ENCODE results near the gene LCOR.
"Not testable (repeated sequence)": the region's sequence is repeated elsewhere in the genome, so short reads cannot be mapped to it uniquely, and the experiment has no call there.

The LCOR gene

DNA sequence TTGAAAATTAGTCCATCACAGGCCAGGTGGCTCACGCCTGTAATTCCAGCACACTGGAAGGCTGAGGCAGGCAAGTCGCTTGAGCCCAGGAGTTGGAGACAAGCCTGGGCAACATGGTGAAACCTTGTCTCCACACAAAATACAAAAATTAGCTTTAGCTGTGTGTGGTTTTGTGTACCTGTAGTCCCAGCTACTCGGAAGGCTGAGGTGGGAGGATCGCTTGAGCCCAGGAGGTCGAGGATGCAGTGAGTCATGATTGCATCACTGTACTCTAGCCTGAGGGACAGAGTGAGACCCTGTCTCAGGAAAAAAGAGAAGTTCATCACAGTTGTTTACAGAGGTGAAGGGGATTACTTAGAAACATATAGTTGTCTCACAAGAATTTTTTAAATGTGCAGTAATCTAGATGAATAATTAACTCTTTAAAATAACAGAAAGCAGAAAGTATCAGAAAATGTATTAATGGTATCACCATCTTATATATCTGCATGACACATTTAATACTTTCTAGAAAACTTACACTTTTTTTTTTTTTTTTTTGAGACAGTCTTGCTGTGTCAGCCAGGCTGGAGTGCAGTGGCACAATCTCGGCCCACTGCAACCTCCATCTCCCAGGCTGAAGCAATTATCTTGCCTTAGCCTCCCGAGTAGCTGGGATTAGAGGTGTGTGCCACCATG is 8.9 kb downstream of the LCOR start:
- DNase-seq = no peak

DNA sequence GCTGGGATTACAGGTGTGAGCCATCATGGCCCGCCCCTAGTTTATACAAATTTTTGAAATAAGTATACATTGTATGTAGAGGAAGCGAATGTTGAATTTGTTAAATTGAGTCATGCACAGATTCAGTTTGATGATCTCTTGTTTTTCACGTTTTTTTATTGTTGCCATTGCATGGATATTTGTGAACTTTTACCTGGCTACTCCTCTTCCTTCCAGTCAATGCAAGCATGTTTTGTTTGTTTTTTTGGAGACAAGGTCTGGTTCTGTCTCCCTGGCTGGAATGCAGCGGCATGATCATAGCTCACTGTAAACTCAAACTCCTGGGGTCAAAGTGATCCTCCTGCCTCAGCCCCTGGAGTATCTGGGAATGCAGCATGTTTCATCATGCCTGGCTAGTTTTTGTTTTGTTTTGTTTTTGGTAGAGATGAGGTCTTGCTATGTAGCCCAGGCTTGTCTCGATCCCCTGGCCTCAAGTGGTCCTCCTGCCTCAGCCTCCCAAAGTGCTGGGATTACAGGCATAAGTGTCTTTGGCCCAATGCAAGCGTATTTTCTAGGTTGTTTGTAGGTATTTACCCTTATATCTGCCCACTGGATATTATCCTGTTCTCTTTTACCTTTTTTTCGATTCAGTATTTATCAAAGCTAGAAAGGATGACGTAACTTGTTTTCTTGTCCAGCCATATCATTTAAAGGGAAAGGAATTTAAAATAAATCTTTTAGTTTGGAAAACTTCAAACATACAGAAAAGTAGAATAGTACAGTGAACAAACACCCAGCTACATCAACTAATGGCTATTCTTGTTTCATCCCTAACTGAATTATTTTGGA is 11.0 kb downstream of the LCOR start:
- no peak for DNase-seq

DNA sequence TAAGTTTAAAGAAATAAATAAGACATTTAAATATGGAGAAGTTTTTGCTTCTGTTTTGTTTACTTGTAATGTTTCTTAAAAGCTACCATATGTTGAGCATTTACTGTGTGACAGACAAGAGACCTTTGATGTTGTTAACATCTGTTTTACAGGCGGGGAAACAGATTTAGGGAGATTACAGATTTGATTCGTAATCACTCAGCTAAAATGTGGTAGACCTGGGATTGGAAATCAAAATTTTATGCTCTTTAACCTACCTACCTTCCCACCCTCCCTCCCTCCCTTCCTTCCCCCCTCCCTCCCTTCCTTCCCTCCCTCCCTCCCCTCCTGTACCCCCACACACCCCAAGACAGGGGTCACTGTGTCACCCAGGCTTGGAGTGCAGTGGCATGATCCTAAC is 11.7 kb downstream of the LCOR start:
- no peak for DNase-seq

DNA sequence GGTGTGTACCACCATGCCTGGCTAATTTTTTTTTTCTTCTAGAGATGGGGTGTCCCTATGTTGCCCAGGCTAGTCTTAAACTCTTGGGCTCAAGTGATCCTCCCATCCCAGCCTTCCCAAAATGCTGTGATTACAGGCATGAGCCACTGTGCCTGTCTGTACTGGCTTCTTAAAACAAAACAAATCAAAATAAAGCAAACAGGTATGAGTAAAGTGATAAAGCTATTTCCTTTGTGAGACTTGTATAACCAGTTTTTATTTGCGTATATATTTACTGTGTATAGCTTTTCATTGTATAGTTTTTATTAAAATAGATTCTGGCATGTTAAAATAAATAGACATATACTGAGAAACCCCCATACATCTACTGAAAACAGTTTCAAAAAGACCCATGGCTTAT is 14.3 kb downstream of the LCOR start:
- no peak for DNase-seq

DNA sequence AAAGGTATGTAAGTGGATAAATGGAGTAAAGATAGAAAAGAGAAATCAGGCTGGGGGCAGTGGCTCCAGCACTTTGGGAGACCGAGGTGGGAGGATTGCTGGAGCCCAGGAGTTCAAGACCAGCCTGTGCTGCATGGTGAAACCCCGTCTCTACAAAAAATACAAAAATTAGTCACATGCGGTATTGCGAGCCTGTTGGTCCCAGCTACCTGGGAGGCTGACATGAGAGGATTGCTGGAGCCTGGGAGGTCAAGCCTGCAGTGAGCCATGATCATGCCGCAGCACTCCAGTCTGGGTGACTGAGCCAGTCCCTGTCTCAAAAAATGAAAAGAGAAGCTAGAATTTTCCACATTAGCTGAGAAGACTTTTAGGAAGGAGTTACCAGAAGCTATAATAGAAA is 14.8 kb downstream of the LCOR start:
- no peak for DNase-seq

DNA sequence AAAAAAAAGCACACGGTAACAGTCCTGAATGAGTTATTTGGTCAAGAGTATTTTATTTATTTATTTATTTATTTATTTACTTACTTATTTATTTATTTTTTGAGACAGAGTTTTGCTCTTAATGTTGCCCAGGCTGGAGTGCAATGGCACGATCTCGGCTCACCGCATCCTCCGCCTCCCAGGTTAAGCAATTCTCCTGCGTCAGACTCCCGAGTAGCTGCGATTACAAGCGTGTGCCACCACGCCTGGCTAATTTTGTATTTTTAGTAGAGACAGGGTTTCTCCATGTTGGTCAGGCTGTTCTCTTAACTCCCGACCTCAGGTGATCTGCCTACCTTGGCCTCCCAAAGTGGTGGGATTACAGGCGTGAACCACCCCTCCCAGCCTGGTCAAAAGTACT is 15.3 kb downstream of the LCOR start:
- DNase-seq = not testable (repeated sequence)

DNA sequence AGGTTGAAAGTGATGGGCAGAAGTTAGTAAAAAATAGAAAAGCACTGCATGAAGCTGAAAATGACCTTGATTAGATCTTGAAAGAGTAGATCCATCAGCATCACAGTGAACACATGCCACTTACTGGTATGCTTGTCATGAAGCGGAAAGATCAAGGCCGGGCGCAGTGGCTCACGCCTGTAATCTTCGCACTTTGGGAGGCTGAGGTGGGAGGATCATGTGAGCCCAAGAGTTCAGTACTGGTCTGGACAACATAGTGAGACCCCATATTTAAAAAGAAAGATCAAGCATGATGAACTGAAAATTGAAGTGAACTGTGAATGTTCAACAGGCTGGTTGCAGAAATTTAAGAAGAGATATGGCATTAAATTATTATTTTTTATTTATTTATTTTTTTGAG is 18.0 kb downstream of the LCOR start:
- DNase-seq = no peak

DNA sequence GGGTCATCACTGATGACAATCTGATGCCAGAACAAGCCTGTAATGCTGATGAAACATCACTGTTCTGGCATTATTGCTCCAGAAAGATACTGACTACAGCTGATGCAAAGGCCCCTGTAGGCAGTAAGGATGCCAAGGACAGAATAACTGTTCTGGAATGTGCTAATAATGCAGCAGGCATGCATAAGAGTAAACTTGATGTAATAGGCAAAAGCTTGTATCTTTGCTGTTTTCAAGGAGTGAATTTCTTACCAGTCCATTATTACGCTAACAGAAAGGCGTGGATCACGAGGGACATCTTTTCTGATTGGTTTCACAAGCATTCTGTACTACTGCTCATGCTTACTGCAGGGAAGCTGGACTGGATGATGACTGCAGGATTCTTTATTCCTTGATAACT is 18.7 kb downstream of the LCOR start:
- DNase-seq = no peak

DNA sequence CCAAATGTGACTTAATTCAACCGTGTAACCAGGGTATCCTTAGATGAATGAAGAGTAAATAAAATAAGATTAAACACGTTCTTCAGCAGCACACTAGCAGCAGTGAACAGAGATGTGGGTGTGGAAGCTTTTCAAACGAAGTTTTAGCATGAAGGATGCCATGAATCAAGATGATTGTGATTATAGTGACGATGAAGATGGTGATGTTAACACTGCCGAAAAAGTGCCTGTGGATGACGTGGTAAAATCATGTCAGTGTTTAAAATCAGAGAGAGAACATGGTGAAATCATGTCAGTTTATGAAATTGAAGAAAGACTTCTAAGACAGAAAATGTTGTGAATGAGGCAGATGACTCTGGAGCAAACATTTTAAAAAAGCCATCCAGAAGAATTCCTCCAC is 19.2 kb downstream of the LCOR start:
- DNase-seq = no peak

DNA sequence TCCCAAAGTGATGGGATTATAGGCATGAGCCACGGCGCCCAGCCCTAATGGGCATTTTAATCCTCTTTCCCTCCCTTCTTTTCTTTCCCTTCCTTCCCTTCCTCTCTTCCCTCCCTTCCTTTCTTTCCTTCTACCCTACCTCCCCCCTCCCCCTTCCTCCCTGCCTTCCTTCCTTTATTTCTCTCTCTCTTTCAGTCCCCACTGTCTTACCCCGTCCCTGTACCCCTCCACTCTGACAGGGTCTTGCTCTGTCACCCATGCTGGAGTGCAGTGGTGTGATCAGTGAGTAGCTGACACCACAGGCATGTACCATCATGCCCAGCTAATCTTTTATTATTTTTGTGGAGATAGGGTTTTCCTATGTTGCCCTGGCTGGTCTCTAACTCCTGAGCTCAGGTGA is 24.2 kb downstream of the LCOR start:
- no peak for DNase-seq

DNA sequence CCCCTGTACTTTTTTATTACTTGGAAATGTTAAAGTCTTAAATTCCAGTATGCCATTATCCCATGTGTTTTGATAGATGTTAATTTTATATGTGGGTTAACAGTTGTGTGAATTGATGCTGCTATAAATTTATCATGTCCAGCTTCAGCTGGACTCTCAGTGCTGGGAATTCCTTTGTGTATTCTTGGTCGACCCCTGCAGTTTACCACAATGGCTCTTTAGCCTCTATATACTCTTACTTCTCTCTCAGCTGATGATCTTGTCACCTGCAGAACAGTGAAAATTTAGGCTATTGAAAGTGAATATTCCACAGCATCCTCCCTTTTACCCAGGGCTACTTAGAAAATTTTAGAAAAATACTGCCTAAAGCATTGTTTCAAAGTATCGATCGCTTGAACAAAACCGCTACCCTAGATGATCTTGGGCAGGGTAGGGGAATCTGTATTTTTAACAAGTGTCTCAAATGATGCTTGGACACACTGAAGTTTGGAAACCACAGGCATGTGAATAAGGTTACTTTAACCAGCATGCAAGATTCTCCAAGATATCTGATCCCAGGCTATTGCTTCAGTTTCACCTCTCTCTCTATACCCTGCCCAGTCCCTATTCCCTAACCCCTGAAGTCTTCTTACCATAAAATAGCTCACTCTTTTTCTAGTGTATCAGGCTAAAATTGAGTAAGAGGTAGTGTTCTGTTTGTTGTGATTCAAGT is 25.4 kb downstream of the LCOR start:
- no peak for DNase-seq

DNA sequence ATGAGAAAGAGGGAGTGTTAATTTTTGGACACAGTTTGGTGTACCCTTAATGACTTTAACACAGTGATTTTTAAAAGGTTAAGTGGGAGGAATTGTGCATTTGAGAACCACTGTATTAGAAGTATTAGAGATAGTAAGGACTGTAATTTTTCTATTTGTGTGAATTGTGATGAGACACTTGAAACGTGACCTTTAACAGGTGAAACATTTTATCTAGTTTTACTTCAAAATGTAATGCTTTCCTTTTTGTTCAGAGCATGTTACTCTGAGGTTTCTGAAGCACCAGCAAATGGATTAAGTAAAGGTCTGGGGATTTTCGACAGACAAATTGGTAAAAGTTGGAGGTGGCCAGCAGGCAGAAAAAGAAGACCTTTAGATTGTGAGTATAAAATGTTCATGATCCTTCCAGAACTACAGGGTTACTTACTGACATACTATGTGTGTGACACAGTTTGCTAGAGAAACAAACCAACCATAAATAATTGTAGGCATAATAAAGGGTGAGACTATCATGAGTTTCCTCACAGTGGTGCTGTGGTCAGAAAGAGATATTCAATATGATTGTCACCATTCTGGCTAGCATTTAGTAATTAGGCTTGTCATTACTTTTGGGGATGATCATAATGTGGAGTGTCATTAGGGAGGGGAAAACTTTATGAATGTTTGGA is 26.1 kb downstream of the LCOR start:
- no peak for DNase-seq

DNA sequence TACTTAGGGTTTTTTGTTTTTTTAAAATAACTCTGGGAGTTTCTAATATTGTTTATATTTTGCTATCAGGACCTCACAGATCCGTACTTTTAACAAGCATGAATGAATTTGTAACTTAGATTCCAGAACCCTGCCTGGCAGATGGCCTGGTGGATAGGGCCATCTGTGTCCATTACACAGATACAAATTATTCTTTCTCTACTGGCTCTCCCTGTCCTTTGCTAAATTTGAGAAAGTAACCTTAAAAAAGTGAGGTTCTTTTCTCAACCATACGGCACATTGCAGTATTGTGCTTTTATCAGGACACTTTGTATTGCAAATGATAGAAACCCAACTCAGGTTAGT is 26.6 kb downstream of the LCOR start:
- no peak for DNase-seq

DNA sequence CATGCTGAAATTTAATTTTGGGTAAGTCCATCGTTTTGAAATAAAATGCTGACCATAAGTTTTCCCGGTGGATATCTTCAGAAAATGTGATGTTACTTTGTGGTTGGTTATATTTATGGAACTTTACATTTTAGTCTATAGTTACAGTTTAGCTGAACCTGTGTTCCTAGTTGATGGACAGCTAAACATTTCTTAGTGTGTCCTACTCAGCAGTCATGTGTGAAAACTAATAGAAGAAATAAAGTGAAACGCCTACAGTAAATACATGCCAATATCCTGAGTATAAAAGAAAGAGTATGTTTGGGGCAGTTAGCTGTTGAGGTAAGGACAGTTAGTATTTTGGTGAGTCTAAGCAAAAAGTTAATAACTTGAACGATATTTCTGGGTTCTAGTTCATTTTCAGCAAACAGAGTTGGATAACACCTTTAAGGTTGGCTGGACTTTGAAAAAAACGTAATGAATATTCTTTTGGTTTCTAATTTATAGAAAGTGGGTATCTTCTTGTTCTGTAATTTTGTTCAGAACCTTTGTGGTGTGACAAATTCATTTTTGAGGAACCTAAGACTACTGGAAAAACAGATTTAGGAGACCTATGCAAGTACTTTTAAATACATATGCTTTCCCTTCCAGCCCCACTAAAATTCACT is 28.7 kb downstream of the LCOR start:
- DNase-seq = no peak

DNA sequence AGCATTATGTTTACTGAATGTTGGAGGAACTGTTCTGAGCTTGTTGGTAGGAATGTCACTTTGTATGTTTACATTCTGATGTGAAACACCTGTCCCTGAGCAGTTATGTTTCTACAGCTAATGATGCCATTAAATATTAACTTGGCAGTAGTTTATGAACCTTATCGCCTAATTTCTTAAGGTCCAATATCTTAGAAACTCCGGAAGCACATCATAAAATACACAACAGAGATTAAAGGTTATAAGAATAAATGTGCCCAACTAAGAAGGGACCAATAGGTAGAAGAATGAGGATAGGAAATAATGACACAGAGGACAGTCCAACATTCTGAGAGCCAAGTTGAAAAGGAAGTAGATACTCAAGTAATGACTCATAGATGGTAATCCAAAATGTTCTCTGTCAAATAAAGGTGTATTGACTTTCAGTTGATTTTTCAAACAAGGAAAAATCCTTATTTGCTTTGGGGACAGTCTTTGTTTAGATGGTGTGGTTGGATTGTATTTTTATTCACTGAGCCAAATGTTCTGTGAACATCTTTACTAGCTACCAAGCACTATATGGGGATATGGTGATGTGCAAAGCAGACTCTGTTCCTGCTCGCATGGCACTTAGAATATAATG is 31.9 kb downstream of the LCOR start:
- DNase-seq = no peak

DNA sequence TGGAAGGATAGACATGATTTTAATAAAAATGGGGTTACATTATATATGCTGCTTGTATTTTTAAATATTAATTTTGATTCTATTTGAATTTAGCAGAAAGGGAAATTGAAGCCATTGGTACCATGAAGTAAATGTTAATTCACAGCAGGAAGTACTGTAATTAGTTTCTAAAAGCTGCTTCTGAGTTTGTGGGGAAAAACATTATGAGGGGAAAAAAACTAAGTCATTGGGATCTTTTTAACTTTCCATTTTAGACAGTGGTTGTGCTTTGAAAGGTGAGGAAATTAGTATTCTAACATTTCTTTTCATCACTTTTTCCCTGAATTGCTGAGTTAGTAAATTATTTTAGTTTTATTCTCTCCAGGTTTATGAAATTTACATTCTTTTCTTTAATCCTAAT is 41.0 kb downstream of the LCOR start:
- no peak for DNase-seq

DNA sequence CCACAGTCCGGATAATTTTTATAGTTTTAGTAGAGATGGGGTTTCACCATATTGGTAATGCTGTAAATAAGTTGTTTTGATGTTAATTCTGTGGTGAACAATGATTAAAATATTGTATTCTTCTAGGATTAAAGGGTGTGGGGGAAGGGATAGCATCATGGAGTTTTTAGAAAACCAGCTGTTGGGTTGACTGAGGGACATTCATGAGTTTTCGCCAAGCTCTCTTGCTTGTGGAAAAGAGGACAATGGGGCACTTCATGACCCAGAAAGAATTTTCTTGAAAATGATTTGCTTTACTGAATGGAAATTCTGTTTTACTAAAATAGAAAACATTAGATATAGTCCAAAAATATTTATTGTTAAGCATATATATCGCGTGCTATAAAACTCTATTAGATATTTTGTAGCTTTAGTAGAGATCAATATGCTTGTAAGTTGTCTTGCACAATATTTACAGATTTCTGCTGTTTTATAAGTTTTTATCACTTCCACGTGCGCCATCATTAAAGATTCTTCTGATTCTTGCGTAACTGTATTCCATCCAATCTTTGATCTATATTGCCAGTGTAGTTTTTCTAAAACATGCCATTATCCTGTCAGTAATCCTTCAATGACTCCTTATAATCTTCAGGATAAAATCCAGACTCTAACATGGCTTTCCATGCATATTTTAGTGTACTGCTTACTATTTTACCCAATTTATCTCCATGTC is 41.8 kb downstream of the LCOR start:
- DNase-seq = no peak

DNA sequence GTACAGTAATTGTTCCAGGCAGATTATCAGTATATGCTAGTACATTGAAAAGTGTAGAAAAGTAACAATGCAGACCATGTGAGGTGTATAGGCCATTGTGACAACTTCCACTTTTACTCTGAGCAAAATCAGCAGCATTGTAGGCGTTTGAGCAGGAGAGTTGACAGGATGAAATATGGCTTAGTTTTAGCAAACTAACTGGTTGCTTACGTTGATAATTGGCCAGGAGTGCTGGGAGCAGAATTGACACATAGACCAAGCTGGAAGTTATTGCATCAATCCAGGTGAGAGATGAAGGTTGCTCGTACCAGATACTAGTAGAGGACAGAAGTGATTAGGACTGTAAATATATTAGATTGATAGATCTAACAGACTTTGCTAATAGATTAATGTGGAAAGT is 46.0 kb downstream of the LCOR start:
- DNase-seq = no peak

DNA sequence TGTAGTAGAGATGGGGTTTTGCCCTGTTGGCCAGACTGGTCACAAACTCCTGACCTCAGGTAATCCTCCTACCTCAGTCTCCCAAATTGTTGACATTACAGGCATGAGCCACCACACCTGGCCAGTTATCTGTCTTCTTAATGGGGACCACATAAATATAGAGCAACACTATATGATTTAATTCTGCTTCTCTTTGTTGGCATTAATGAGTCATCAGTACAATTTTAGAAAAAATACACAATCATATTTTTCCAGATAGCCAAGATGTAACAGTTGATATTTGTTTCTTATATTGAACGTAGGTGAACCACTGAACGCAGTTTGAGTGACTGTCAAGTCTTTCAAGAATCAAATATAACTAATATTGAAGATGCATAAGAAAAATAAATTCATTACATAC is 48.5 kb downstream of the LCOR start:
- DNase-seq = no peak

DNA sequence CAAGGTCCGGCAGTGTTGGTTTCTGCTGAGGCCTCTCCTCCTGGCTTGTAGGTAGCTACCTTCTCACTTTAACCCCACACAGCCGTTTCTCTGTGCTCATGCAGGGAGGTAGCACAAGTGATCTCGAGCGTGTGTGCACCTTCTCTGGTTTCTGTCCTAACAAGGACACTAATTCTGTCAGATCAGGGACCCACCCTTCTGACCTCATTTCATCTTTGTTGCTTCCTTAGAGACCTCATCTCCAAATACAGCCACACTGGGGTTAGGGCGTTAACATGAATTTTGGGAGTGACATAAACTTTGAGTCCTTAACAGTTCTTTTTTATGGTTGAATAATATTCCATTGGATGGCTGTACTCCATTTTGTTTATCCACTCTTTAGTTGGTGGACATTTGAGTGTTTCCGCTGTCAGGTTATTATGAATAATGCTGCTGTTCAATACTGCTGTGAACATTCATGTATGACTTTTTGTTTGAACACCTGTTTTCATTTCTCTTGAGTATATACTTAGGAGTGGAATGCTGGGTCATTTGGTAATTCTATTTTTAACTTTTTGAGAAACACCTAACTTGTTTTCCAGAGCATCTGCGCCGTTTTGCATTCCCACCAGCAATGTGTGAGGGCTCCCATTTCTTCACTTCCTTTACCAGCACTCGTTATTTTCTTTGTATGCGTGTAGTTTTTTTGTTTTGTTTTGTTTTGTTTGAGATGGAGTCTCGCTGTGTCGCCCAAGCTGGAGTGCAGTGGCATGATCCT is 57.5 kb downstream of the LCOR start:
- DNase-seq = no peak

DNA sequence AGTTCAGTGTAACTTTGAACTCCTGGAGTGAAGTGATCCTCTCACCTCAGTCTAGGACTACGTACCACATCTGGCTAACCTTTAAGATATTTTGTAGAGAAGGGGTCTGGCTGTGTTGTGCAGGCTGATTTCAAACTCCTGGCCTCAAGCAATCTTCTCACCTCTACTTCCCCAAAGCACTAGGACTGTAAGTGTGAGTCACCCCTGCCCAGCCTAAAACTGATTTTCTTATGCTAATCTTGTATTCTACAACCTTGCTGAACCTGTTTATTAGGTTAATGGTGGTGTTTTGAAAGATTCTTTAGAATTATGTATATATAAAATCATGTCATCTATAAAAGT is 58.0 kb downstream of the LCOR start:
- no peak for DNase-seq

Measured in activated effector memory CD4-positive, alpha-beta T cell treated with anti-CD3 and anti-CD28 coated beads, Interleukin-2, amount 50 U/mL, for 16 hours (primary cell).